HG03139 (cell line): ENCODE measurements around the gene GAB4.

Source experiments
- ATAC-seq: cut with Tn5 transposase; IDR thresholded peaks from one replicate; pipeline ENCODE4 v1.9.1; 2021; ENCODE audit not compliant: unreplicated experiment

GAB4 gene

GRCh38 chr22:16988257-16988656 is 19.8 kb downstream of the GAB4 start:
- ATAC-seq, result no peak

- ATAC-seq, result no peak
Measured at GRCh38 chr22:16987822-16988221, 20.2 kb downstream of the GAB4 start.

GRCh38 chr22:16975155-16975885 is 32.7 kb downstream of the GAB4 start:
- no peak for ATAC-seq

GRCh38 chr22:16974298-16975084 is 33.5 kb downstream of the GAB4 start:
- ATAC-seq, result no peak

- no peak for ATAC-seq
Measured at GRCh38 chr22:16973591-16974297, 34.3 kb downstream of the GAB4 start.

GRCh38 chr22:16972311-16972710 is 35.7 kb downstream of the GAB4 start:
- ATAC-seq, result no peak

GRCh38 chr22:16970446-16970845 is 37.6 kb downstream of the GAB4 start:
- no peak for ATAC-seq

- ATAC-seq, result no peak
Measured at GRCh38 chr22:16969508-16970327, 38.3 kb downstream of the GAB4 start.

- no peak for ATAC-seq
Measured at GRCh38 chr22:16968218-16968595, 39.8 kb downstream of the GAB4 start.

GRCh38 chr22:16967453-16968217 is 40.4 kb downstream of the GAB4 start:
- ATAC-seq, result no peak

GRCh38 chr22:16966251-16966650 is 41.8 kb downstream of the GAB4 start:
- ATAC-seq, result no peak

GRCh38 chr22:16965560-16965959 is 42.5 kb downstream of the GAB4 start:
- no peak for ATAC-seq

GRCh38 chr22:16965083-16965482 is 42.9 kb downstream of the GAB4 start:
- ATAC-seq, result no peak

GRCh38 chr22:16964366-16964765 is 43.7 kb downstream of the GAB4 start:
- ATAC-seq, result no peak

- no peak for ATAC-seq
Measured at GRCh38 chr22:16963189-16963945, 44.7 kb downstream of the GAB4 start.

GRCh38 chr22:16962501-16962900 is 45.5 kb downstream of the GAB4 start:
- no peak for ATAC-seq

GRCh38 chr22:16961477-16962186 is 46.4 kb downstream of the GAB4 start:
- no peak for ATAC-seq

- no peak for ATAC-seq
Measured at GRCh38 chr22:16960884-16961249, 47.2 kb downstream of the GAB4 start.
